ENCODE results near the gene ZNF263. TPM values are rescaled to one million over a fixed set of nuclear protein-coding genes. Genes with fewer than 3 reads are reported as not detected.

Gene ZNF263
- total and polyA plus RNA-seq, 10 of the 15 experiments (the other 5 are each of a cell fraction or from before 2014, with no cell fraction given) = 4.7 to 45.6 (median 24.5) TPM

GRCh38 chr16:3248596-3248995 is 34.7 kb upstream of the ZNF263 start (continued):
- TF ChIP-seq ZBTB11 (CRISPR knock-in tag; IDR thresholded peaks at IDR 0.05) = no peak
- TF ChIP-seq RBBP5 (conservative IDR thresholded peaks at IDR 0.05) = no peak
- no peak for TF ChIP-seq CHD1 (IDR thresholded peaks at IDR 0.05; ENCODE audit: low read depth, low read length)
- TF ChIP-seq SMAD5 (IDR thresholded peaks at IDR 0.05; ENCODE audit: low read depth) = no peak
- TF ChIP-seq SP1 (IDR thresholded peaks at IDR 0.05; ENCODE audit: low read depth, low read length) = no peak

GRCh38 chr16:3249020-3249419 is 34.3 kb upstream of the ZNF263 start:
- CTCF ChIA-PET = no interaction called here
- Histone ChIP-seq H3K9me3 (replicated peaks; ENCODE audit: control insufficient read depth, insufficient read depth, low read length) (no peaks in the 10 kb centered on the region), H3K27ac (ENCODE audit: control insufficient read depth, insufficient read depth) (no peak overlapping the region), H3K27me3 (replicated peaks in 1 of 2; ENCODE audit: control insufficient read depth in 2 of 2, insufficient read depth in 2 of 2, low read length in 1 of 2) (no peaks in the 10 kb centered on the region; a peak in 1 of 4 replicates), H3K4me2 (ENCODE audit: control insufficient read depth, insufficient read depth) (no peak overlapping the region), H2AFZ (ENCODE audit: control insufficient read depth, low read depth, low read length) (no peak overlapping the region), H3K79me2 (ENCODE audit: control insufficient read depth, insufficient read depth, low read length) (no peaks in the 10 kb centered on the region), H3K4me1 (ENCODE audit: control insufficient read depth, insufficient read depth, low read length) (no peaks in the 10 kb centered on the region), H3K36me3 (ENCODE audit: control insufficient read depth in 2 of 2, insufficient read depth in 2 of 2, low read length in 1 of 2) (no peaks in the 10 kb centered on the region), H3K4me3 (no peak overlapping the region), H3K9ac (ENCODE audit: control insufficient read depth, insufficient read depth, low read length) (no peak overlapping the region), H4K20me1 (ENCODE audit: control insufficient read depth, insufficient read depth) (no peaks in the 10 kb centered on the region)
- WGBS (ENCODE audit: insufficient coverage, insufficient replicate concordance, low lambda C conversion rate, missing lambda C conversion rate) = 0% methylated on average over 1 of the region's 1 CpG
- FAIRE-seq (no peak), DNase-seq (ENCODE audit: low read depth, low spot score) (no peak), ATAC-seq (no peak)
- RAD21 ChIA-PET (ENCODE audit: unreplicated experiment) = no interaction called here
- BruUV-seq (replicated peaks) = no TSS peak
- TF ChIP-seq RFX5 (IDR thresholded peaks at IDR 0.05; ENCODE audit: low read depth, low read length) (no peak), ZNF592 (IDR thresholded peaks at IDR 0.05) (no peak), SIN3A (IDR thresholded peaks at IDR 0.05; ENCODE audit: low read depth, low read length) (no peak), POLR2AphosphoS5 (IDR thresholded peaks at IDR 0.05; ENCODE audit: low read length) (no peak), TCF12 (IDR thresholded peaks at IDR 0.05; ENCODE audit: low read depth, low read length) (no peak), E2F4 (IDR thresholded peaks at IDR 0.05; ENCODE audit: low read depth, low read length) (no peak)
- intact Hi-C loops (cut with micrococcal nuclease; ENCODE audit: unreplicated experiment) (no loop called here), in situ Hi-C loops (cut with MboI) (no loop called here)
- POLR2A ChIA-PET = no interaction called here
- SMC1A ChIA-PET (ENCODE audit: uncharacterized antibody, unreplicated experiment) = no interaction called here
